Fibroblast of skin of back (primary cell): ENCODE results near the gene COL16A1.
A peak's percentile ranks its signal among the peaks of the same experiment; 100 is the strongest.

Experiments used
- DNase-seq: peaks from one replicate; pipeline ENCODE4 v3.0.0-alpha.2; 2013

The COL16A1 gene

DNA sequence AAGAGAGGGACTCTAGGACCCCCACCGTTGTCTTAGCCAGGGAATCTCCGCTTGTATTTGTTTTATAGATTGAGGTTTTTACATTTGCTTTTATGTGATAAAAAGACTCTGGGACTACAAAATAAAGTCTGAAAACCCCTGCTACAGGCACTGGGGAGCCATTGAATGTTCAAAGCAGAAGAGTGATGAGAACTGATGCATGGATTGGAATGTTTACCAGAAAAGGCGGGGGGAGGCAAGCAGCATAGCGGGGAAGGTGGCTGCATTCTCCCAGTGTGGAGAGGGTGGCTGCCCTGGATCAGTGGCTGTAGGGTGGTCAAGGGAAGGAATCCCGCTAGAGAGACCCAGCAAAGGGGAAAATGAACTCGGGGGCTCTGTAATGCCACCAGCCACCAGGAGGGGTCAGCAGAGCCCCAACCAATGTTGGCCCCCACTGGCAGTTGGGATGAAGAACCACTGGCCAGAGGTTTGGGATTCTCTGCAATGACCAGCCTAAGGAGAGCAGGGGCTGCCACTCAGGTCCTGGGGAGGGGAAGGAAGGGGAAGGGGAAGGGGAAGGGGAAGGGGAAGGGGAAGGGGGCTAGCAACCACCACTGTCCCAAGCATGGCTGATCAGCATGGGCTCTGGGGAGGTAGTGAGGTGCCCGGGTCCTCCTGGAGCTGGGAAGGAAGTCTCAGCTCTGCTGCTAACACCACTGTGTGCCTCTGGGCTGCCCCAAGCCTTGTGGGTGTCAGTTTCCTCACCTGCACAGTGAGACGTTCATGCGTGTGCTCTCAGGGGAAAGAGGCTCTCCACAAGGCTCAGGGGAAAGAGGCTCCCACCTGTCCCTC is 40.0 kb downstream of the COL16A1 start:
- peak; percentile 45 for DNase-seq

- no peak for DNase-seq
These were observed 41.4 kb downstream of the COL16A1 start for GRCh38 chr1:31662463-31662862.

DNA sequence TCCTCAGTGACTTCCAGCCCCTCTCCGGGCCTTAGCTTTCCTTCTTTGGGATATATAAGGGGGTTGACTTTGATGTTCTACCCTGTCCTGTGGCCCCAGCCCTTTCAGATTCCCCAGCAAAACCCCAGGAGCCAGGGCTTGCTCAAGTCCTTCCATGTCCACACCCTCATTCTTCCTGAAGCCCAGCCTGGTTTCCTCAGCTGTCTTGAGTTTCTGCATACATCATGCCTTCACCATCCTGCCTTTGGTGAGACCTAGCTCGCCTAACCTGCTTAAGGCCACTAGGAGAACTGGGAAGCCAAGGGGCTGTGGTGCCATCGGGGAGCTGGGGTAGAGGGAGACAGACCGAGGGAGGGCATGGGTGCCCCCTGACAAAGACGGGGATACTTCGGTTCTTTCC is 42.0 kb downstream of the COL16A1 start:
- no peak for DNase-seq

DNA sequence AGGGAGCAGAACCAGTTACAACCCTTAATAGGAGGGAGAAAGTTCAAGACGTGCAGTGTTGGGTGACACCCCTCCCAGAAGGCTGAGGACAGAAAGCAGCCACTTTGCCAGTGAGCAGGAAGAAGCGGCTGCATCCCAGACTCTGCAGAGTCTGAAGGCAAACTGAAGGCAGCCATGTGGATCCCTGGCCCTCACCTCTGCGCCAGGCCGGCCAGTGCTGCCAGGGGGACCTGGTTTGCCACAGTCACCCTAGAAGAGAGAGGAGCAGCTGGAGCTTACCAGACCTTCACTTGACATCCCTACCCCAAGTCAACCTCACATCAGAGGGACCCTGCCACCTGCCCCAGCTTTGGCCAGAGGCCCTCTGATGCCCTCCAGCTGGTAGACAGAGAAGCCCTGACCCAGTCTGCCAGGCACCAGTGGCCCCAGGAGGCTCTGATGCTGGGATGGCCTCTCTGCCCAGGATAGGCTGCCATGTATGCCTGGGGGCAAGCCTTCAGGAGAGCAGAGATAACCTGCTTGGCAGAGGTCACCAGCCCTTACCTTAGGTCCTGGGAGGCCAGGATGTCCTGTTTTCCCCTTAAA is 42.9 kb downstream of the COL16A1 start:
- no peak for DNase-seq

DNA sequence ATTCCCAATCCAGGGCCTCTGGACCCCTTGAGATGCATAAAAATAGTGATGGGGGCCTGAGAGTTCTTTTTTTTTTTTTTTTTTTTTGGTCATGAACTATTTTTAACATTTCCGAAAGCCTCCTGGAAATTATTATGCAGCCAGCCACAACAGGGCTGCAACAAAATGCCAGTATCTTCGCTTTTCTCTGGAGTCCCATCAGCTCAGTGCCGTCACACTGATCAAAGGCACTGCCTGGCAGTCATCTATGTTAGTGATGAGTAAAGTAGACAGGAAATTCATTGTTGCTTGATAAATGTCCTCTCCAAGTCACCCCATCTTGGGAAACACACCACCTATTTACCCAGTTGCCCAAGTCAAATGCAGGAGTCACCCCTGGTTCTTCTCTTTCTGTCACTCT is 43.9 kb downstream of the COL16A1 start:
- DNase-seq = no peak

GRCh38 chr1:31658721-31659120 is 45.1 kb downstream of the COL16A1 start:
- DNase-seq = peak; percentile 30

GRCh38 chr1:31657972-31658510 is 45.8 kb downstream of the COL16A1 start:
- no peak for DNase-seq

- DNase-seq = no peak
These were observed 46.6 kb downstream of the COL16A1 start for GRCh38 chr1:31657020-31657804.

- no peak for DNase-seq
These were observed 48.1 kb downstream of the COL16A1 start for GRCh38 chr1:31655756-31656155.

GRCh38 chr1:31655104-31655503 is 48.7 kb downstream of the COL16A1 start:
- no peak for DNase-seq

DNA sequence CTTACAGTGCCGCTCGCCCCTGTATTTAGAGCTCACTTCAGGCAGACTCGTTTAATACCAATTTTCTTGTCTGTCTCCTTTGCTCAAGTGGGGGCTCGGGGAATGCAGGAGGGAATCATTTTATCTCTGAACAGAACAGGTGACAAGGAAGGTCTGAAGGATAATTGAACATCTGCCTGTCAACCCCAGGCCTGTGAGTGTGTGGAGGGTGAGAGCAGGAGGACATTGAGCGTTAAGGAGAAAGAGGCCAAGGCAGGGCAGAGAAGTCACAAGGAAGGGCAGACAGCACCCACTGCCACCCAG is 49.4 kb downstream of the COL16A1 start:
- no peak for DNase-seq

DNA sequence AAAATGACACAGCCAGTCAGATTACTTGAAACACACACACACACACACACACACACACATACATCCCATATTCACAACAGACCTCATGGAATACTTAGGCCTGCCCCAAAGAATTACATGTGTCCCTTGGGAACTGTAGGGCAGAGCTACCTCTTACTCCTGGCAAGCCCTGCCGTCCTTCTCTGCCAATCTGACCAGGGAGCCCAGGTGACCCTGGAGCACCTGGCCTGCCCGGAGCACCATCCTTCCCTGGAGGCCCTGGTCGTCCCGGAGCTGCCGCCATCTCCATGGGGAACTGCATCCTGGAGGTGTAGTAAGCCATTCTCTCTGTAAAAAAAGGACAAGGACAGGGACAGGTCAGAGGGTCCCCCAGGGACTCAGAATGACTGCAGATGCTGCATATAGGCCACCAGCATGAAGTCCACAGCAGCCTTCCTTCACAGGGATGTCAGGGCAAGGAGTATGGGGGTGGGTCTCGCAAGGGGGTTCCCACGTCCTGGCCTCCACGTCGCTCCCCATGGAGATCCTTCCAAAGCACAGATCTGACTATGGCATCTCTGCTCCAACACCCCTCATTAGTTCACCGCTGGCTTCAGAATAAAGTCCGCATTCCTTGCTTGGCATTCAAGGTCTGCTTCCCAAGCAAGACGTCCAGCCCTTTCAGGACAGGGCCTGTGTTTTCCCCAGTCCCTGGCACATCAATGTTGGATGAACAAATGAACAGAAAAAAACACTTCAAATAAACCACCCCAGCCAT is 49.9 kb downstream of the COL16A1 start:
- no peak for DNase-seq

GRCh38 chr1:31652891-31653499 is 50.8 kb downstream of the COL16A1 start:
- no peak for DNase-seq

DNA sequence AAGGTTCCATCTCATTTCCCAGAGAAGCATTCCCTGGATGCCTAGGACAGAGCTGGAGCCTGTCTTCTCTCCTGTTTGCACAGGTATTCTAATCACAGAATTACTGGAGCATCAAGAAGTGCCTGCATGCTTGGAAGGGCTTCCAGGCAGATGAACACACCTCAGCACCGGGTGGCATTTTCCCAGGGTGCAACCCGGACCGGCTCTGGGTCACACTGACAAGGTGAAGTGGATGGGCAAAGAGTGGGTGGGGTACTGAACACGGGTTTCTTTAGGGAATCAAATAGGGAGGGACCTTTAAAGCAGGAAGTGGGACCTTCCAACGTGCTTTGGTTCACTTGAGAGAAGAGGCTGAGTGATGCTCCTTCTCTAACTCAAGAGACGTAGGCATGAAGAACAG is 52.1 kb downstream of the COL16A1 start:
- no peak for DNase-seq

- DNase-seq = no peak
These were observed 52.8 kb downstream of the COL16A1 start for GRCh38 chr1:31651089-31651420.

- DNase-seq = no peak
These were observed 53.4 kb downstream of the COL16A1 start for GRCh38 chr1:31650161-31651088.

GRCh38 chr1:31648641-31649357 is 55.0 kb downstream of the COL16A1 start:
- peak; percentile 34 for DNase-seq

DNA sequence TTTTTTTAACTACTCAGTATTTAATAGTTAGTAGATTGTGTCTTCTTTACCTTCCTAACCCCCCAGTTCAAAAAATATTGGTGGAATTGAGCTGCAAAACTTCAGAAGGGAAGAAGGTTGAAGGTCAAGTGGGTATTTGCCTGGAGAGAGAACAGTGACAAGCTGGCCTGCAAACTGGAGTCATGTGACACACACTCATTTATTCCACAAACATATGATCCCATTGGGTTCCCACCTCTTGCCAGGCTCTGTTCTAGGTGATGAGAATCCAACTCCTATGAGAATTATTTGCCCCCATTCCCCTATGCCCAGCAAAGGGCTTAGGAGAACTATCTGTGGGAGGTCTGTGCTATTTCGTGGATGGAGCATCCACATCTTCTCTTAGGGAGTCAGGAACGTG is 55.6 kb downstream of the COL16A1 start:
- no peak for DNase-seq

DNA sequence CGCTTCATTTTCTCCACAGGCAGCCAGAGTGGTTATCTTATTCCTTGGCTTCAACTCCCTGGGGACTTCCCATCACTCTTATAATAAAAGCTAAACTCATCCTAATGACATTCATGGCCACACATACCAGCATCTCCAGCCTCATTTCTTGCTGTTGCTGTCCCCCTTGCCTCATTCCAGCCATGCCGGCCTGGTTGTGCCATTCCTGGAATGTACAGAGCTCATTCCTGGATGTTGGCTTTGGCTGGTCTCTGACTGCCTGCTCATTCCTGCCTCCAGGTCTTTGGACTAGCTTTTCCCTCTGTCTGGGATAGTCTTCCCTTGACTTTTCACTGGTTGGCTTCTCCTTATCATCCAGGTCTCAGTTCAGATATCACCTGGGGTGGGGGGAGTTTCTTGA is 56.7 kb downstream of the COL16A1 start:
- peak; percentile 98 for DNase-seq

DNA sequence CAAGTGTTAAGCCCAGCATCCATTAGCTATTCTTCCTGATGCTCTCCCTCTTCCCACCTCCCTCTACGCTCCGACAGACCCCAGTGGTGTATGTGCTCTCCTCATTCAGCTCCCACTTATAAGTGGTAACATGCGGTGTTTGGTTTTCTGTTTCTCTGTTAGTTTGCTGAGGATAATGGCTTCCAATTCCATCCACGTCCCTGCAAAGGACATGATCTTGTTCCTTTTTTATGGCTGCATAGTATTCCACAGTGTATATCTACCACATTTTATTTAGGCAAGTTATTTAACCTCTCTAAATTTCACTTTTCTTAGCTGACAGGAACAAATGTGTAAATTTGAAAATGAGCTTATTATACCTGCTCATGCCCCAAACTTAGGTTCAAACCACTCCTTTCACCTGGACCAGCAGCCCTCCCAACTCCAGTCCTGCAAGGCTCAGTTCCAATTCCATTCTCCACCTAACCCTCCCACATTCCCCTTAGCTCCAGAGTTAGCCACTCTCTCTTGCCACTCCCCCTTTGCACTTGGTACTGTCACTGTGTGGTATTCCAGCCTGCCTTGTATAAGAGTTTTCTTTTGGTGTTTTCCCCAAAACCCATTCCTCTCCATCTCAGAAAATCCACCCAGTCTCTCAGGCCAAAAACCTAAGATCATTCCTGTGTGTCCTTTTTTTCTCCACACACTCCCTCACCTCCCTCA is 57.4 kb downstream of the COL16A1 start:
- DNase-seq = peak; percentile 40
